NK-92 treated with Interleukin-12 subunit alpha and Interleukin-12 subunit beta, amount 100 ng/mL, for 24 hours (cell line): Measurements from ENCODE around the gene PEX5L.
"Not testable (repeated sequence)": the region's sequence is repeated elsewhere in the genome, so short reads cannot be mapped to it uniquely, and the experiment has no call there.

Experiments used
- DNase-seq: peaks from one replicate; lab custom pipeline; 2025; lab: John Stamatoyannopoulos, UW

PEX5L gene

DNA sequence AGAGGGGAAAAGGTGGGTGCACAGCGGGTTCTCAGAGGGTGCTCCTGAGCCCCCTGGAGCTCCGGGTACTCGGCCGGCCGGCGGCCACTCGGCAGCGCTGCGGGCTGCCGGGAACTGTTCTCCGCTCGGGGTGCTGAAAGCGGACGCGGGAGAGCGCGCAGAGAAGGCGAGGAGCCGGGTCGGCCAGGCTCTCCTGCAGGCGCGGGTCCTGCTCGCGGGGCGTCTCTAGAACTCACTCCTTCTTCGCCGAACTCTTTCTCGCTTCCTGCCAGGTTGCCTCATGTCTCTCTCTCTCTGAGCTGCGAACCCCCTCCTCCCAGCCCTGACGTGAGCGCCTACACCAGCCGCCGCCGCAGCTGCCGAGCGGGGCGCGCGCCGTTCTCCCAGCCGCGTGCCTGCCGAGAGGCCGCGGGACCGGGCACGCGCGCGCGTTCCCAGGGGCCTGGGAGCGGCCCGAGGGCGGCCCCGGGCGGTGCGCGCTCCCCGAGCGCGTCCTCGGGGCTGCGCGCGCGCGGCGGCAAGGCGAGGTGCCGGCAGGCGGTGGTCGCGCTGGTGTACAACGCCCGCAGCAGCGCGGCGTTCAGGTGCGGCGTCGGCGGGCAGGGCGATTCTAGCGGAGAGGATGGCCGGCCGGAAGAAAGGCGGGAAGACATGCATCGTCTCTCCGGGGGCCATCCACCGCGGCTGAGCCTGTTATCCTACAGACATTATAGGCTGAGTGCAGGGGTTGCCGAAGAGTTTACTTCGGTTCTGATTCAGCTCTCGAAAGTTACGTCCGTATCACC, at the start of gene PEX5L:
Gene PEX5L (minus strand): TSS at position 267 of the 785 bp plus-strand sequence. CDS start 338 bp downstream, outside the sequence.
- no peak for DNase-seq

DNA sequence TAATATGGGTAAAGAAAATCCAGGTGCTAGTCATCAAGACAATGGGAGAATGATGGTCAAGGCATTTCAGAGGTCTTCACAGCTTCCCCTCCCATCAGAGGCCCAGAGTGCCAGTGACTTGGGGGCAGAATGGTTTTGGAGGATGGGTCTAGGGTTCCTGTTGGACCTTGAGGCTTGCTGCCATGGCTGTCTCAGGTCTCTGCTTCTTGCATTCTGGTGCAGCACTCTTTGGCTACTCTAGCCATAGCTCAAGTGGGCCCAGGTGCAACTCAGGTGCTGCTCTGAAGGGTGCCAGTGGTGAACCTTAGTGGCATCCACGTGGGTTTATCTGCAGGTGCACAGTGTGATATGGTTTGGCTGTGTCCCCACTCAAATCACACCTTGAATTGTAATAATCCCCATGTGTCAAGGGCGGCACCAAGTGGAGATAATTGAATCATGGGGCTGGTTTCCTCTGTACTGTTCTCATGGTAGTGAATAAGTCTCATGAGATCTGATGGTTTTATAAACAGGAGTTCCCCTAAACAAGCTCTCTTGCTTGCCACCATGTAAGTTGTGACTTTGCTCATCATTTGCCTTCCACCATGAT, 48.5 kb upstream of the PEX5L start:
- DNase-seq = no peak

GRCh38 chr3:180082699-180083098, 46.0 kb upstream of the PEX5L start:
- no peak for DNase-seq

DNA sequence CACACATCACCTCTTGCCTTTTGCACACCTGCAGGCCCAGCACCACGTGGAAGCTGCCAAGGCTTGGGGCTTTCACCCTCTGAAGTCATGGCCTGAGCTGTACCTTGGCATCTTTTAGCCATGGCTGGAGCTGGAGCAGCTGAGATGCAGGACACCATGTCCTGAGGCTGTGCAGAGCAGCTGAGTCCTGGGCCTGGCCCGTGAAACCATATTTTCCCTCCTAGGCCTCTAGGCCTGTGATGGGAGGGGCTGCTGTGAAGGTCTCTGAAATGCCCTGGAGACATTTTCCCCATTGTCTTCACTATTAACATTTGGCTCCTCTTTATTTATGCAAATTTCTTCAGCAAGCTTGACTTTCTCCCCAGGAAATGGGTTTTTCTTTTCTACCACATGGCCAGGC, 41.9 kb upstream of the PEX5L start:
- no peak for DNase-seq

DNA sequence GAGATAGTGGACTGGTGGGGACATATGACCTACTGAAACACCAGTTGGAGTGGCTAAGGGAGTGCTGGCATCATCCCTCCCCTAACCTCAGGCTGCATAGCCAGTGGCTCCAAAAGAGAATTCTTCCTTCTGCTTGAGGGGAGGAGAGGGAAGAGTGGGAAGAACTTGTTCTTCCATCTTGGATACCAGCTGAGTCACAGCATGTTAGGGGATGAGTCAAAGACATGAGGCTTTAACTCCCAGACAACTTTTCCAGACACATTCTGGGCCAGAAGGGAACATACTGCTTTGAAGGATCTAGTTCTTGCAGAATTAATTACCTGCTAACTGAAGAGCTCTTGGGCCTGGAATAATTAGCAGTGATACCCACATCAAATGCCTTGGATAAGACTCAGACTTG, 36.8 kb upstream of the PEX5L start:
- DNase-seq = no peak

GRCh38 chr3:180072786-180073185, 36.0 kb upstream of the PEX5L start:
- DNase-seq = no peak

GRCh38 chr3:180070925-180071324, 34.2 kb upstream of the PEX5L start:
- no peak for DNase-seq

GRCh38 chr3:180068023-180068422, 31.3 kb upstream of the PEX5L start:
- DNase-seq = no peak

GRCh38 chr3:180066598-180066997, 29.9 kb upstream of the PEX5L start:
- DNase-seq = no peak

- no peak for DNase-seq
These were observed 27.0 kb upstream of the PEX5L start for GRCh38 chr3:180063783-180064182.

GRCh38 chr3:180062771-180063170, 26.0 kb upstream of the PEX5L start:
- no peak for DNase-seq

GRCh38 chr3:180059356-180059755, 22.6 kb upstream of the PEX5L start:
- no peak for DNase-seq

DNA sequence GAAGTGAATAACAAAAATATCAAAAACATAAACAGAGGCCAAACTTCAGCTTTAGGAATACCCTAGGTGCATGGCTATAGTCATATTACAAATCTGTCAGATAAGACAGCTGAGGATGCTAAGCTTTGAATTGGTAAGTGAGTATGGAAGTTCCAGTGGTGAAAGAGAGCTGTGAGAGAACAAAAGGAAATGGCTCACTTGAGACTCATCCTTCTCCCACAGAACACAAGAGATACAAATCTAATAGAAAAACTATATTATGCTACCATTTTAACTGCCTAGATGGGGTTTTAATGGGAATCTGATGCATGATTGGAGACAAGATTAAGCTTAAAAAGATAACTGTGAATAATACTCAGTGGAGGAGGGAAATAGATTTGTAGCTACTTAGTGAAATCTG, 21.5 kb upstream of the PEX5L start:
- no peak for DNase-seq

DNA sequence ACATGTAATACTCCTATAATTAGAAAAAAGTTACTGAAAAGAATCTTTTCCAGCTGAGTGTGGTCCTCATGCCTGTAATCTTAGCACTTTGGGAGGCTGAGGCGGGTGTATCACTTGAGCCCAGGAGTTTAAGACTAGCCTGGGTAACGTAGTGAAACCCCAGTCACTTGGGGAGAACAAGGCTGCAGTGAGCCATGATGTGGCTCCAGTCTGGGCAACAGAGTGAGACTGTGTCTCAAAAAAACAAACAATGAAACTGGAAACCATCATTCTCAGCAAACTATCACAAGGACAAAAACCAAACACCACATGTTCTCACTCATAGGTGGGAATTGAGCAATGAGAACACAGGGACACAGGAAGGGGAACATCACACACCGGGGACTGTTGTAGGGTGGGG, 18.9 kb upstream of the PEX5L start:
- not testable (repeated sequence) for DNase-seq

DNA sequence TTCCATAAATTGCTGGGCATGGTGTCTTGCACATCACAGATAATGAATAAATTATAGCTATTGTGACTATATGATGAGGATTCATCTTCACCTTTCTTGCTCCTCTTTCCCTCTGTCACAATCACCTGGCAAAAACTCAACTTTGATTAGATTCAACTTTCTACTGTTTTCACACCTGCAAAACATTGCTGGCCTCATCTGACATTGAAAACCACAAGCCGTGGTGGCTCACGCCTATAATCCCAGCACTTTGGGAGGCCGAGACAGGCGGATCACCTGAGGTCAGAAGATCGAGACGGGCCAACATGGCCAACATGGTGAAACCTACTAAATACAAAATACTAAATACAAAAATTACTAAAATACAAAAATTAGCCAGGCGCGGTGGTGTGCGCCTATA, 12.7 kb upstream of the PEX5L start:
- no peak for DNase-seq

- DNase-seq = no peak
These were observed 12.1 kb upstream of the PEX5L start for GRCh38 chr3:180048840-180049239.

DNA sequence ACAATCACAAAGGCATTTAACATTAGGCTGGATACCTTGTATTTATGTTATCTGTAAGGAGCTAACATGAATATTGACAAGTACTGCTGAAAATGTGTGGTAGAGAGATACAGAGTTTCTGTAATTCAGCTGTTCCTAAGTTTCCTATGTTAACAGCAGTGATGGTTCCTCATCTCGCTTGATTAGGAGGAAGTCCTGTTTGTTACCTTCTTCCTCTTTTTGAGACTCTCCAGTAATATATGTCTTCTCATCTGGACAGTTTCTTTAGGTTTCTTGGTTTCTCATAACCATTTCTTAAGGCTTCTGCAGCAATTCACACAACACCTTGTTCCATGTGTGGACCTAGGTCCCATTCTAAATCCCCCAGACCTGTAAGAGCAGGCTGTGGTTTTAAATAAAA, 11.4 kb upstream of the PEX5L start:
- DNase-seq = no peak

GRCh38 chr3:180040966-180041365, 4.2 kb upstream of the PEX5L start:
- no peak for DNase-seq

DNA sequence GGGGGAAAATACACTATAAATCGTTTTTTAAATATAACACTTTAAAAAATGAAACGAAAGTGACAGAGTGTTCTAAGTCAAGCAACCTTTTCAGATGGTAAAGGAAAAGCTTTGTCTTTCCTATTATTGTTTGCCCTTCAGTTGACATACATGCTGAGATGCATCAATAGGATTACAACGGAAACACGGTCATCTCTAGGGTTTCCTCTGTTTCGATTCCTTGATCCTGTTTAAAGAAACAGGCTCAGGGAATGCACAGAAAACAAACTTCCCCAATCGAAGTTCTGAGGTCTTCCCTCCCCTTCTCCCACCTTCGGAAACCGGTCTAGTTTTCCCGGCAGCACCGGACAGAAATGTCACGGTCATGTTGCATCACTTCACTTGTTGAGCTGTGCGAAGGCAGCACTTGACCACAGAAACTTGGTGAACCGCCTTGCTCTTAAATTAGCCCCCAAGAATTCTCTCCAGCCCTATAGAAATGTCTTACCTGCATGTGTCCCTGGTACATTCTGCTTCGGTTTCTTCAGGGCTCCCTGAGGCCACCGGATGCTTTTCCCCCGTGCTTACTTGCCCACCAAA, 556 bp downstream of the PEX5L start:
- no peak for DNase-seq

DNA sequence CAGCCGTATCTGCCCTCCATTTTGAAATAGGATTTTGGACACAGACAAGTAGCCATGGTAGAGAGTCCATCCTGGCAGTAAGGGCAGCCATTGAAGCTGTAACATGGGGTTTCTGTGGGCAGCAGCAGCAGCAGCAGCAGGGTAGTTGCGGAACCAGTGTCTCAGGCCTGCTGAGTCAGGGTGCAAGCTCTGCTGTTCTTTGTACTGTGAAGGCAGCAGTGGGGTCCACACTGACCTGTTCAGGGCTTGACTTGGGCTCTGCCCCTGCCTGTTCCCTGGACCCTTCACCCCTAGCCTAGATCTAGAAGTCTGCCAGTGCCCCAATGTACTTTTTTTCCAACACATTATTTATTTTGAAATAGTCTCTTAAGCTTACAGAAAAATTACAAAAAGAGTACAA, 9.7 kb downstream of the PEX5L start:
- DNase-seq = no peak

DNA sequence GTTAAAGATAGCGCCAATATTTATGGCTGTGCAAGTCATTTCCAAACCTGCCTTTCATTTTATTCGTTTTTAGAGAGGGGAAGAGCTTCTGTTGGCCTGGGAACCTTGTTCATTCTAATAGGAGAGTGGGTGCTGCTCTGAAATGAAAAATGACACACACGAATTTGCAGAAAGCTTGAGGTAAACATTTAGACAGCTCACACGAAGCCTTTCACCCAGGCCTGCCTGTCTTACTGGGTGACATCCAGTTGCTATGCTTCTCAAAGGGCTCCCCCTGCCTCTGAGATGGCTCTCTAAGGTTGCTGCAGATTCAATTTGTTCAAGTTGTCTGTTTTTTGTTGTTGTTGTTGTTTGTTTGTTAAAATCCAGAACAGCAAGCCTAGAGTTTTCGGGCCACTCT, 18.2 kb downstream of the PEX5L start:
- no peak for DNase-seq

GRCh38 chr3:180017846-180018245, 18.9 kb downstream of the PEX5L start:
- no peak for DNase-seq

DNA sequence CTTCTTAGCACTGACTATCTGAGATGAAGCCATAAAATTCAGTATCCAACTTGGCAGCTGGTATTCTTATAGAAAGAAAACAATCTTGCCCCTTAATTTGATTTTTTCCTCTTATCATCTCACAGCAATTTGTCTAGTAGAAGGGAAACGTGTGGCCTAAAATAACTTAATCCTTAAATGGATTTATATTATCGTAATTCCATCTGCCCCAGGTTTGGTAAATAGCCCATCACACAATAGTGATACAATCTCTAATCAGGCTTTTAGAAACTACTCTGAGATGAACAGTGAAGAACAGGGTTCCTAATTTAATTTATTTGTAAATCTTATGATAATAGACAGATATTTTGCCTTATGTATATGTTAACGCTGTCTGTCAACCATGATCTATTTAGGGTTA, 24.8 kb downstream of the PEX5L start:
- no peak for DNase-seq

DNA sequence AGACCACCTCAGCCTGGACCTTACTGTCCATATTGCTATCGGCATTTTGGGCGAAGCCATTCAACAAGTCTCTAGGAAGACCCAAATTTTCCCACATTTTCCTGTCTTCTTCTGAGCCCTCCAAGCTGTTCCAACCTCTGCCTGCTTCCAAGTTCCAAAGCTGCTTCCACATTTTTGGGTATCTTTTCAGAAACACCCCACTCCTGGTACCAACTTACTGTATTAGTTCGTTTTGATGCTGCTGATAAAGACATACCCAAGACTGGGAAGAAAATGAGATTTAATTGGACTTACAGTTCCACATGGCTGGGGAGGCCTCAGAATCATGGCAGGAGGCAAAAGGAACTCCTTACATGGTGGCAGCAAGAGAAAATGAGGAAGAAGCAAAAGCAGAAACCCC, 28.4 kb downstream of the PEX5L start:
- DNase-seq = not testable (repeated sequence)
